Activated T-cell treated with anti-CD3 and anti-CD28 coated beads for 4 hours (primary cell): ENCODE results near the gene FAM186B.

ENCODE experiments used
- DNase-seq: peaks from one replicate; pipeline ENCODE4 v3.0.0-alpha.2; 2020

The FAM186B gene

DNA sequence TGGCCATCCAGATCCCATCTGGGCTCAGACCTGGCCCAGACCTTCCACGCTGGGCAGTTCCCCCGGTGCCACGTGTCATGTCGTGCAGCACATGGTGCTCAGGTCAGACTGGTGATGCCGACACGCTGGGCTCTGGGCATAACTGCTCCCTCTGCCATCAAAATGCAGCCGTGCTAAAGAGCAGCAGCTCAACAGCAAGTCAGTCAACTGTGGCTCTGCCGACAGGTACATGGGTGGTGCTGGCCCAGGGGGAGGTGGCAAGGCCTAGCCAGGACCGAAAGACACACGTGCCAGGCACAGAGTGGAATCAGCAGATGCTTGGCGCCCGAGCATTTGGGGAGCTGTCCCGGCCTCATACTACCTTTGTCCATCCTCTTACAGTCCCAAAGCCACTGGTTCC, 39.1 kb downstream of the FAM186B start:
- DNase-seq: no peak

DNA sequence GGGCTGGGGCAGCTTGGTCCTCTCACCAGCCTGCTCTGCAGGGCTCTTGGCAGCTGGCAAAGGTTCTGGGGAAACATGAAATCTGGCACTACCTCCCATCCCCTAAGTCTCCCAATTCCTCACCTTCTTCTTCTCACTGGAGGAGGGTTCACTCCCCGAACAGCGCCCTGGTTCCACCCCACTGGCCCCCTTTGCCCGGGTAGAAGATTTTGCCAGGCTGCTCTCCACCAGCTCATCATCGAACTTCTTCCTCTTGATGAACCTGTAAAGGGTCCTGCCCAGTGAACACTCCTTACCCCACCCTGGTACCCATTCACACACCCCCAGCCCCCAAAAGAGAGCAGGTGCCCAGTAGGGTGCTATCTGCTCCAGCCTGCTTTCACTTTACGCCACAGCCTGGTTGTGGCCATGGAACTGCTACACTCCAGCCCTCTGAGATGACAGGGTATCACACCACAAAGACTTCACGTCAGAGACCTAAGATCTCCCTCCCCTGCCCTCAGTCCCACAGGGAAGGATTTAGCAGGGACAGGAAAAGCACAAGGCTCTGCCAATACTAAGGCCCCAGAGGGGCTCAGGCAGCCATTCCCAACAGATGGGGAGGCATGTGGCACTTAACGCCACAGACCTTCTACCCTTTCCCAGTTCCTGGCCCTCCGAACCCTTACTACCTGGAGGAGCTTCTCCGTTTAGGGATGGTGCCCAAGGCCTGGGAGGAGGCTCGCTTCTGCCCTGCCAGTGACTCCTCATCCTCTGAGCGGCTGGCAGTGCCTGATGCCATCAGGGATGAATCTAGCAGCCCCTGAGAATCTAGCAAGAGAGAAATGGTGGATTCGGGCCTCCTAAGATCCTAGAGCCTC, 39.8 kb downstream of the FAM186B start:
- no peak for DNase-seq

DNA sequence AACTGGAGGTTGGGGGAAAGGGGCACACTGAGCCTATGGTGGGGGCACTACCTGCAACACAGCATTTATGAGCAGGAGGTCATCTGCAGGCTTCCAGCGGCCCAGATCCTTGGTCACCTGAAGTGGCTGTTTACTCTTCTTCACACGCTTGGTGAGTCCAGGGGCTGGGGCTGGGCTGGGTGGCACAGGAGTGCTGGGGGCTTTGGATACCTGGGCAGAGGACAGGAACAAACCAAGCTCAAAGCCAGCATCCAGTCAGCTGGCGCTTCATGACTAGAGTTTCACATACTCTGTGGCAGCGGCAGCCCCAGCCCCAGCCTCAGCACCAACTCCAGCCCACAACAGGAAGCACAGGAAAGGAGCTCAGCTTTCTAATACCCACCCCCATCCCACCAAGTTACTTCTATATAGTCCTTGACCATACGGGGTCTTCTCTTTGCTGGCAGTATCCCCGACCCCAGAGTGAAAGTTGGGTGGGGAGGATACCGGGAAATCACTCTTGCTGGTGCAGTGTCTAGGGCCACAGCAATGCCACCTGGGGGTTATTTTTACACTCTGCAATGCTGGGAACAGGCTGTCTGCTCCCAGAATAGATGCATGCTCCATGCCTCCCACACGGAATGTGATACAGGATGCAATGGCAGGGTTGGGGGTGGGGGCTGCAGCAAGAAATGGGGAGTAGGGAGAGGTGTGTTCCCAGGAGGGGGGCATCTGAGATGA, 40.6 kb downstream of the FAM186B start:
- no peak for DNase-seq

DNA sequence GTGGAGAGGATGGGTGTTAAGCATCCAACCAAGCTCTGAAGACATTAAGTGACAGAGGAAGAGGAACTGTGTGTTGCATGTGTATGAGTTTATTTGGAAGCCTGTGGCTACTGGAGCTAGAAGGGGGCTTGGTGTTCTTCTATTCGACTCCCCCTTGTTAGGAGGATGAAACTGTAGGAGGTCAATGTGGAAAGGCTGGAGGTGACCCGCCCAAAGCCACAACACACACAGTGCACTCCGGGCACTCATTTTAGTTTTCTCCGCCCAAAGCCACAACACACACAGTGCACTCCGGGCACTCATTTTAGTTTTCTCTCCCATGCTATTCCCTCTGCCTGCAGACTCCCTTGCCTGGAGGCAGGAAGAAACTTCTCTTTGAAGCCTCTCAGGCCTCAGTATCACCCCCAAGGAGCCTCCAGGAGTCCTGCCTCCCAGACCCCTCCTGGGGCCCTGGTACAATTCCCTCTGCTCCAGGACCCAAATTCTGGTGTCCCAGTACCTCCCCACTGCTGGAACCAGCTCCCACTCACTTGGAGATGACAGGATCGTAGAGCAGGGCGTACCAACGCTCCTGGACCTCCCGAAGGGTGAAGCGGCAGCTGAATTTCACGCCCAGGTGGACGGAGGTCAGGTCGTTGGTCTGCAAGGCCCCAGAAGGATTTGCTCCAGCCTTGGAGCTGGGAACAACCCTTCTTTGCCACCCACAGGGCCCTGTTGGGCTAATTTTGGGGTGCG, 41.3 kb downstream of the FAM186B start:
- no peak for DNase-seq

DNA sequence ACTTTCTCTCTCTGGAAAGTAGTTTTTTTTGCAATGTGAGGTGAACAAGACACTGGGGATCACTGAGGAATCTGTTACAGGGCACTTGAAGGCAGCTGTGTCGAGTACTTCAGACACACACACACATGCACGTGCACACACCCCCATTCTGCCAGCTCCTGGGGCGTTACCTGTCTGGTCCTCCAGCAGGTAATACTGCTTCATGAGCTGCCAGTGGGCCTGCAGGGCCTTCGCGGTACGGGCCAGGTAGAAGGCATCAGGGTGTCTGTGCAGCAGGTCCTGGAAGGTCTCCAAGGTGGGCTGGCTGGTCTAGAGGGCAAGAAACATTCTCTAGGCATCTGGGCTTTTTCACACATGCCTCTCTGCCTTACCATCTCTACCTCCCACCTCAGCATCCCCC, 42.6 kb downstream of the FAM186B start:
- DNase-seq: no peak

DNA sequence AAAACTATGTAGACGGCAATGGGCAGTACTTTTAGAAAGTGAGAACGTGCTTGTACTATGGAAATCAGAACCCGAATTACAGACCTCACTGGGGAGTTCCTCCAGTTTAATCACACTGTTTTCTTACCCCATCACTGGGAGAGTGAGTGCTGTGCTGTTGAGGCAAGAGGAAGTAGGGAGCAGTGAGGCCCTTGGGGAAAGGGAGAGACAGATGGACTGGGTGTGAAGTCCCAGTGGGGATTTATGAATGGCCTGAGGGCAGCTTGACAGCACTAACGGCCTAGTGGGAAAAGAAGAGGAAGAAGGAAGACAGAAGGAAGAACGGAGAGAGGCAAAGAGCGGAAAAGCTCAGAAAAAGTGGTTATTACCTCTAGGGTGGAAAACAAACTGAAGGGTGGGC, 43.2 kb downstream of the FAM186B start:
- no peak for DNase-seq

DNA sequence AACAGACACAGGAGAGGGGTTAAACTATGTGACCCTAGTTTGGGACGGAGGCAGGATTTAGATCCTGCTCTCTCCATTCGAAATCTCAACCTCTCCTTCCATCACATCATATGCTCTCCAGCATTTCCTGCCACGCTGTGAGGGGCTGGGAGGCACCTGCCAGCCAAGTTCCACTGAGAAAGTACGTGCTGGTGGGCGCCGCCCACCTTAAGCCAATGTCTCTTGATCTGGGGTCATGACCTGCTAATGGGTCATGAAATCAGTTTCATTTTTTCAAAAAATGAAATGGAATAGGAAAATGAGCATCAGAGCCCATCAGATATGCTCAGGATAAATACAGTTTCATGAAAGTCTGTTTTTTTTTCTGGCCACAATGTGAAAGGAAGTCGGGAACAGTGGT, 44.7 kb downstream of the FAM186B start:
- no peak for DNase-seq

DNA sequence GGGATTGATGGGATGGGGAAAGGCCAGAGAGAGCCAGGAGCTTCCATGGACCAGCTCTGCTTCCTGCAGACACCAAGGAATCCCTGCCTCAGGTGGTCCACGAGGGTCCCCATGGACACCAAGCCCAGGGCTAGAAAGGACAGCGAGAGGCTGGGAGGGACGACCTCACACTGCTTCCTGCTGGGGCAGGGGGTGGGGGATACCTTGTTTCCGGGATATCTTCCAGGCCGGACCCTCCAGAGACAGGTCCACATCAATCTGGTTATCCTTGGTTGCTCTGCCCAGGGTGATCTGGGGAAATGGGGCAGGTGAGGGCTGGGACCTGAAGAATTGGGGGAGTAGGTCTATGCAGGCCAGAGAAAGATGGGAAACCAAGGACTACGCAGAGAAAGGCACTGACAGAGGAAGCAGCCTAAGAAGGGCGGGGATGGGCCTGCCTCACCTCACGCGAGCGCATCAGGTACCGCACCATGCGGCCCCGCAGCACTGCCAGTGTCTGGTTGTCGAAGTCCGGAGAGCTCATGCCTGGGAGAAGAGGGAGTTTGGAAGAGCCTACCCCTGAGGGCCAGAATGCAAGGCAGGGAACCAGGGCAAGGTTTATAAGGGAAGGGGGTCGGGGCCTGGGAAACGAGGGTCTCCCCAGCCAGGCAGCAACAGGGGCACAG, 46.3 kb downstream of the FAM186B start:
- no peak for DNase-seq

DNA sequence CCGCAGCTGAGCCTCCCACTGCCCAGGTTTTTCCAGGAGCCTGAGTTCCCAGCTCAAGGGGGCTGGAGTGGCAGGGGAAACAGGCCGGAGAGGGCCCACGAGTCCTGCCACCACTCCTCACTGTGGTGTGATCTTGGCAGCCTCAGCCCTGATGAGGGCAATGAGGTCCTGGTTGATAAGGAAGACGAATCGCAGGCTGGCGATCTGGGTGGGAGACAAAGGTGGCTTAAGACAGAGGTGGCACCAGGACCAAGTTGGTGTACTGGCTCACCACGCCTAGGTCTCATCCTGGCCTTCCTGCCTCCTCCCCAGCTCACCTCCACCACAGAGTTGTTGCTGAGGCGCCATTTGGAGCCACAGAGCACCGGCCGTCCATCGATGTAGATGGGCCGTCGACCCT, 46.9 kb downstream of the FAM186B start:
- no peak for DNase-seq

DNA sequence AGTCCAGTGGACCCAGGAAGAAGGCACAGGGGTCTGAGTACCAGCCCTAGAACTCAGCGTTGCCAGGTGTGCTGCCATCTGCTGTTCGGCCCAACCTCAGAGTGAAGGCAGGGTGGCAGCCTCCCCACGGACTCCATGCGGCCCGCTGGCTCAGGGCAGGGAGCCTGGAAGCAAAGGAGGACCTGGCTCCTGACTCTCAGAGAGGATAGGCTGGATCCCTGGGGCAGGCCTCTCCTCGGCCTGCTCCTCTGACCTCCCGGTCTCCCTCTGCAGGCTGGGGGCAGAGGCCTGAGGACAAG, 47.6 kb downstream of the FAM186B start:
- DNase-seq: no peak

DNA sequence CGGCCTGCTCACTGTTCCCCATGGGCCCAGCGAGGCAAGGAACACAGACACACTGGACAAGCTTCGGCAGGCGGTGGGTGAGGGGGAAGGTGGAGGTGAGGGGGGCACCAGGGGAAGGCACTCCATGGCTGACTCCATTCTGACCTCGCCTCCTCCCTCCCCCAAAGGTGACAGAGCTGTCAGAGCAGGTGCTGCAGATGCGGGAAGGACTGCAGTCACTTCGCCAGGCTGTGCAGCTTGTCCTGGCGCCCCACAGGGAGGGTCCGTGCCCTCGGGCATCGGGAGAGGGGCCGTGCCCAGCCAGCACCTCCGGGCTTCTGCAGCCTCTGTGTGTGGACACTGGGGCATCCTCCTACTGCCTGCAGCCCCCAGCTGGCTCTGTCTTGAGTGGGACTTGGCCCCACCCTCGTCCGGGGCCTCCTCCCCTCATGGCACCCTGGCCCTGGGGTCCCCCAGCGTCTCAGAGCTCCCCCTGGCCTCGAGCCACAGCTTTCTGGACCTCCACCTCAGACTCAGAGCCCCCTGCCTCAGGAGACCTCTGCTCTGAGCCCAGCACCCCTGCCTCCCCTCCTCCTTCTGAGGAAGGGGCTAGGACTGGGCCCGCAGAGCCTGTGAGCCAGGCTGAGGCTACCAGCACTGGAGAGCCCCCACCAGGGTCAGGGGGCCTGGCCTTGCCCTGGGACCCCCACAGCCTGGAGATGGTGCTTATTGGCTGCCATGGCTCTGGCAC, 48.1 kb downstream of the FAM186B start:
- no peak for DNase-seq

DNA sequence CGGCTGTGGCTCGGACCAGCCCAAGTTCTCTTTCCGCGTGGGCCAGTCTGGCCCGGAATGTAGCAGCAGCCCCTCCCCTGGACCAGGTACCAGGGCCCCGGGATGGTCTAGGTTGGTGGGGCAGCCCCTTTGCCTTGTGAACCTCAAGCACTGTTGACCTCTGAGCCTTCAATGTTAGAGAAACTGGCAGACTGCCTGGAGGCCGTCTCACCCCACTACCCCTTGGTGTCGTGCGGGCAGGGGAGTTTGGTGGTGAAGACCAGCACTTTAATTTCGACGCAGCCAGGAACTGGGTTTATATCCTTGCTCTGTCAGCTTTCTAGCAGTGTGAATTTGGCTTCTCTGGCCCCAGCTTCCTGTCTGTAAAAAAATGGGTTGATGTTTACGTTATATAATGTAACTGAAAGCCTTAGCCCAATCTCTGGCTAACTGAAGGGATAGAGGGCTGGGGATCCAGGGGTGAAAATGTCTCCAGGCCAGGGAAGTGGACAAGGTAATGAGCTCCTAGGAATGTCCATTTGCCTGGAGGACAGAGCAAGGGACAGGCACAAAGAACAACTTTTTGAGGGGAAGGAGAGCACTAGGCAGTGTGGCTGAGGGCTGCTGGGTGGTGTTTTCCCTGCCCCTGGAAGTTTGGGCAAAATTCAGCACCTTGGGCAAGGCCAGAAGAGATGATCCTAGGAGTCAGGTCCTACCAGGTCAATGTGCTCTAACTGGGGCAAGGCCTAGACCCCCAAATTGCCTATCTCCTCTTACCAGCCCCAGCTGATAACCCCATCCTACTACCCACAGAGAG, 48.9 kb downstream of the FAM186B start:
- DNase-seq: no peak

DNA sequence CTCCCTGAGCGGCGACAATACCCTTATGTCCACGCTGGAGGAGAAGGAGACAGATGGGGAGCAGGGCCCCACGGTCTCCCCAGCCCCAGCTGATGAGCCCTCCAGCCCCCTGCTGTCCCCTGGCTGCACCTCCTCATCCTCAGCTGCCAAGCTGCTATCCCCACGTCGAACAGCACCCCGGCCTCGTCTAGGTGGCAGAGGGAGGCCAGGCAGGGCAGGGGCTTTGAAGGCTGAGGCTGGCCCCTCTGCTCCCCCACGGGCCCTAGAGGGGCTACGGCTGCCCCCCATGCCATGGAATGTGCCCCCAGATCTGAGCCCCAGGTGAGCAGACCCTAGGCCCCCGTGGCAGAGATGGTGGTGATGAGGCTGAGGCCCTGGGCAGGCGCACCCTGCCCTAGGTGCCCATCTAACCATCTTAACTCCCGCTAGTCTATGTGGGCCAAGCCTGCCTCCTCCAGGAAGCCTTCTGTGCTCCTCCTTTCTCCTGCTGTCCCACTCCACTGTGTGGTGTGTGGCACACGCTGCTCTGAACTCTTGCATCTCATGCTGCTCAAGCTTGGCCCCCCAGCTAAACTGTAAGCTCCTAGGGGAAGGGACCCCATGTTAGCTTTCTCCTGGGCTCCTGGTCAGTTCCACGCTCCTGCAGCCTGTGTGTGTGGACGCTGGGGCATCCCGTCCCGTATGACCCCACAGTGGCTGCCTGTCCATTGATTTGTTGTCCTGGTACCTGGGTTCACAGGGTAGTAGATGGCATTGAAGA, 49.6 kb downstream of the FAM186B start:
- no peak for DNase-seq

DNA sequence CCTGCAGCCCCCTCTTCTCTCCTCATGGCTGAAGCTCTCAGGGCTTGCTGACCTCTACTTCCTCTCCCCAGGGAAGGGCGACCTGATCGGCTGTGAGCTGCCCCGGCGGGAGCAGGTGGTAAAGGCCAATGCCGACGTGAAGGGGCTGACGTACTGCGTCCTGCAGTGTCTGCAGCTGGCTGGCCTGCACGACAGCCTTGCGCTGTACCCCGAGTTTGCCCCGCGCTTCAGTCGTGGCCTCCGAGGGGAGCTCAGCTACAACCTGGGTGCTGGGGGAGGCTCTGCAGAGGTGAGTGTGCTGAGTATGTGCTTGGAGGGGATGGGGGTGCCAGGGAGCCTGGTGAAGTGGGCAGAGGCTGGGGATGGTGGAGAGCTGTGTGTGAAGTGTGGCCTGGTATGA, 51.2 kb downstream of the FAM186B start:
- no peak for DNase-seq

DNA sequence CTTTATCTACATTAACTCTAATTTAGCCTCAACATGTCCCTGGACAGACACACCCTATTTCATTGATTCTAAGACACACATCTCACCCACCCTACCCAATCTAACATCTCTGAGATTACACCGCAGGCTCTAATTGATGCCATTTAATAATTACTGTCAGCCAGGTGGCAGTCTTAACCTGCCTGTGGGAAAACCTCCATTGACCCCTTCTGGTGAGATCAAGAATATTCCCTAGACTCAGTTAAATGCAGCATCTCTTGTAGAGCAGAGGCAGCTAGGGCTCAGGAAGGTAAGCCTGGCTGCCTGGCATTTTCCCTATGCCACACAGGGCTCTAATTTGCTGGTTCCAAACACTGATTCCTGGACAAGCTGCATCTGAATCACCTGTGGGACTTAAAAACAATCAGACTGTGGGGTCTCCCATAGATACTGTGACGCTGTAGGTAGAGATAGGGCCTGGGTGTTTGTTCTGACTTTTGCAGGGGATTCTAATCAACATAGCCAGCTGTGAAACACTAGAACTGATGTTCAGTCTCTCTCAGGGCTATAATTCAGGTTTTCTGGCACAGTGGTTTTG, 51.8 kb downstream of the FAM186B start:
- no peak for DNase-seq

DNA sequence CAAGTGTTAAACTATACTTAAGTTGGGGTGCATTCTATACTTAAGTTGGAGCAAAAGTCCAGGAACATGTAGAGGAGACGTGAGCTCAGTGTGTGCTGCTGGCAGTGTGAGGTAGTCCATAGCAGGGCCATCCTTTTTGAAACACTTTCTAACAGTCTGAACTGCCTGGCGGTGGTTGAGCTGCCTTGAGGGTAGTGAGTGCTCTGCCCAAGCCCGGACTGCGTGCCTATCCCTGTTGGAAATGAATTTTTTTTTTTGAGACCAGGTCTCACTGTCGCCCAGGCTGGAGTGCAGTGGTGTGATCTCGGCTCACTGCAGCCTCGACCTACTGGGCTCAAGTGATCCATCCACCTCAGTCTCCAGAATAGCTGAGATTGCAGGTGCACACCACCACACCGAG, 52.5 kb downstream of the FAM186B start:
- no peak for DNase-seq

DNA sequence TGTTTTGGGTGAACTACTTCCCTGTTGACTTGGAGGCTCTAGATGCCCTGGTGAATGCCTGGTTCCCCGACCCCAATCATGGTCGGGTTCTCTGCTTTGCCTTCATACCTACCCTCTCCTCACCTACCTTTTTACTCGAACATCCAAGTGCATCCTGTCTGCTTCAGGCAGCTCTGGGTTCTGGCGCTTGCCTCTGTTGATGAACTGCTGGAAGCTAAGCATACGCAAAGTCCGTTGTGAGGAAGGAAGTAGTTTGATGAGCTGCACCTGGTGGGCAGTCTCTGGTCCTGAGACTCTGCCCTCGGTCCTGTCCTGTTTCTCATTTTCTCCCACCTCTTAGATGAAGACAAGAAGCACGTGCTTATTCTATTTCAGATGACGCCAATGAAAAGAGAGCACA, 53.0 kb downstream of the FAM186B start:
- DNase-seq: no peak

DNA sequence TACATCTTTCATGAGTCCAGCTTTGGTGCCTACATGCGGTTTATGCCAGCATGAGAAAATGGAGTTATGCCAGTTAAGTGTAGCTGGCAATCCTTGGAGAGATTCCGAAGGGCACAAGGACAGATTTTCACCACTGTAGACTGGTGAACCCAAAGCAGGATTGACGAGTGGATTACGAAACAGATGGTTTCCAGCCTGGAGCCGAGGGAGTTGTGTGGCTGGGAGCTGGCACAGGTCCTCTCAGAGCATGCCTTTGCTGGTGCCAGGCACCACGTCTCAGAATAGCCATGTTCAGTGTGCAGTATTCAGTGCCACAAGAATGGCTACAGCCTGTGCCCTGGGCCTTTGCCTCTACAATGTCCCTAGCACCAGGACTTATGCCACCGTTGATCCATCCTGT, 53.4 kb downstream of the FAM186B start:
- DNase-seq: no peak

DNA sequence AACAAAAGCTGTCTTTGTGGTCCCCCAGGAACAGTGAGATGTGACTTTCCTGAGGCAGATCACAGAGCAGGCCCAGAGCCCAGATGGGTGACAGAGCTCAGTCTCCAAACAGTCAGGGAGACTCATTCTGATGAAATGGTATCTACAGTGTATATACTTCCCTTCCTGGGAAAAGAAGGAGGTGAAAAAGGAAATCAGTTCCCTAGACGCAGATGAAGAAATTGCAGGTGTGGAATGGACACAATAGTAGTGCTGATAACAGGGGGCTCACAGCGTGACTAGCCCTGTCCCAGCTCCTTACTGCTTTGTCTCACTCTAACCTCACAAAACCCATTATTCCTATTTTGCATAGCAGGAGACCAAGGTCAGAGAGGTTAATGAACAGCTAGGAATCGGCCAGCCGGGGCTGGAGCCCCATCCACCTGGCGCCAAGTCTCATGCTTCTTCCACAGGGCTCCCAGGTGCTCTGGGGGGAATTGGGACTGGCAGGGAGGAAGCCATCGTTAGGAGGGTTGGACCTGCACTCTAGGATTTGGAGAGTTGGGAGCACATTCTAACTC, 54.7 kb downstream of the FAM186B start:
- DNase-seq: no peak
